HG03060 (cell line): Measurements from ENCODE around the gene IRF2BPL.
A peak's percentile ranks its signal among the peaks of the same experiment; 100 is the strongest.

Source experiments
- ATAC-seq: cut with Tn5 transposase; IDR thresholded peaks from one replicate; pipeline ENCODE4 v1.9.1; 2021; ENCODE audit warnings: low read depth, moderate number of reproducible peaks; ENCODE audit not compliant: unreplicated experiment

Gene IRF2BPL

DNA sequence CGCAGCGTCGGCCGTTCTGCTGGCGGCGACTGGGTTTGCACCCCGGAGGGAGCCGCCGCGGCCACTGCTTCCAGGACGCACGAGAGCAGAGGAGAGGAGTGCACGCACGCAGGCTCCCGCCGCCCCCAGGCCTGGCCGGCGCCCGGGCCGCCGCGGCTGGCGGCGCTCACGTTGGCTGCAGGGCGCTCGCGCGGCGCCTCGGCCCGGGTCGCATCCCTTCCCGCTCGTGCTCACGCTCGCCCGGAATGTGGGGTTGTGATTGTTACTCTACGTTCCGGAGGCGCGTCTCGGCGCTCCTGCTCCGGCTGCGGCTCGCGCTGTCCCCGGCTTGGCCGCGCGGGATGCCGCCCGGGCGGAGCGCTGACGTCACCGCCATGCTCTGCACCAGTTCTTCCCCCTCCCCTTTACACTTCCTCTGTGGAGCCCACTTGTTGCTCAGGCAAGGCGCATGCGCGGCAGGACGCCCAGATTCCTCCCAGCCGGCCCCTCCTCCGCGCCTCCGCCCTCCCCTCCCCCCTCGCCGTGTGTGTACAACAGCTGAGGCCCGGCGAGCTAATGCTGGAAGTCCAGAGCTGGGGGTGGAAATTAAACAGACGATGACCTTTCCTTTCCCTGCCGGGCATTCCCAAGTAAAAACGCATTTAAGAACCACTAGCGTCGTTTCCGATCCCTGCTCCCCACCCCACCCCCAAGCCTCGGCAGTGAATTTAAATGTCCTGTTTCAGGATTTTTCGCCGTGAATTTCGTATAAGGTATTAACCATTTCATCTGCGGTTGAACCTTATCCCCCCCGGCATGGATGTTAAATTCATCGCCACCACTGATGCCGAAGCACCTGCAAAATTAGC is at the start of gene IRF2BPL:
IRF2BPL (minus strand) TSS at position 325 of the 848 bp plus-strand sequence. CDS start 916 bp downstream, outside the sequence.
- peak; percentile 73 for ATAC-seq

DNA sequence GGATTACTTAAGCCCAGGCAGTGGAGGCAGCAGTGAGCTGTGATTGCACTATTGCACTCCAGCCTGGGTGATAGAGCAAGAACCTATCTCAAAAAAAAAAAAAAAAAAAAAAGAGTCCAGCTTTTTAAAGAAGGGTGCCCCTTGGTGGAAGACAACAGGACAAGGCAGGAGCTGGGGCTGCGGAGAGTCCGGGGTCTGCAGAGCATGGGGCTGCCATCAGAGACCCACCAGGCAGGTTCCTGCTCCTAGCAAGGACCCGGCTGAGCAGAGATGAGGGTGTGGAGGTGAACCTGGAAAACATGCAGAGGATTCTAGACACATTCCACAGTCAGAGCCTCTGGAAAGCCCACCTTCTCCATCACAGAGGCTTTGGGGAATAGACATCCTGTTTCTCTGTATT is 48.5 kb upstream of the IRF2BPL start:
- no peak for ATAC-seq

DNA sequence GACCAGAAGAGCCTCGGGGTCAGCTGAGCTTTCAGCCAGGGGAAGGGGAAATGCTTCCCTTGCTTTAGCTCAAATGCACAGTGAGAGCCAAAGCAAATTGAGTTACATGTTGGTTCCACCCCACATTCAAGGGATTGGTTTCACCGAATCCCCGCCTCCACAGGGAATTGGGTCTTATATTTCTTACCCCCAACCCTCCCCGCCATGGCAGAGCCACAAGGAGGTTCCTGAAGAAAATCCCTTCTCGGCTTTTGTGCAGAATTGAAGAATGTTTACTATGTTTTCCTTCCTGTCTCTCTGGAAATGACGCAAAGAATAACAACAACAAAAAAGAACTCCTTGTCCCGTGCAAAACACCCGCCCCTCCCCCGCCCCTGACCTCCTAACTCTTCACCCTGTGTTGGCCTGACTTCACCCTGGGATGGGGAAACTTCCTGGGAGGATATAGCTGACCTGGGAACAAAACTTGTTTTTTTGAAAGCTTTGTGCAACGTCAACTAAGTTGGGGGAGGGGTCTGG is 47.7 kb upstream of the IRF2BPL start:
- ATAC-seq, result no peak

DNA sequence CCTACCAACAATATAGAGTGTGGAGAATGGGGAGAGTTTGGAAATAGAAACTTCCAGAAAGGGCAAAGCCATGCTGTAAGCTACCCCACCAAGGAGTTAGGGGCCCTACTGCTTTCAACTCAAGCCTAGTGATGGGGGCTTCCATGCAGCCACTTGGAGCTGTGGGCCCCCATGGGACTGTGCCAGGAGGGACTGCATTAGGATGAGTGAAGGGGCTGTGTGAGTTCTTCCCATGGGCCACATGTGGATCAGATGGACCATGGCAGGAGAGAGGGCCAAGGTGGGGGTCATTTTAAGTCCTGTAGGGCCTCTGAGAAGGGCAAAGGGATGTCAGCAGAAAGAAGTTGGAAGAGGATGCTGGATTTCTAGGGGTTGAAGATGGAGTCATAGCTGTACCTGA is 46.5 kb upstream of the IRF2BPL start:
- no peak for ATAC-seq

DNA sequence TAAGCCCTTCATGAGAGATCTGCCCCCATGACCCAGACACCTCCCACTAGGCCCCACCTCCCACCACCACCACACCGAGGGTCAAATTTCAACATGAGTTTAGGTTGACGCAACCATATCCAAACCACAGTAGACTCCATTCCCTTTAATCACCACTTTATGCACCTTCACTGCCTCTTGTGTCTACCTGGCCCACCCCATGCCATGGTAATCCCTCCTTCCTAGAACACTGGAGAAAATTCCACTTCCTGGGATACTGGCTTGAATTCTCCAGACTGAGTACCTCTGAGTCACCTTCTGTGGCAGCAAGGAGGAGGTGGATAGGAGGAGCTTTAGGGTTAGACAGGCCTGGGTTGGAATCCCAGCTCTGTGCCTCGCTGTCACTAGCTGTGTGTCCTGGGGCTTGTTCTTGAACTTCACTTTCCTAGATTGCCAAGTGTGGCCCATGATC is 43.5 kb upstream of the IRF2BPL start:
- ATAC-seq, result no peak

DNA sequence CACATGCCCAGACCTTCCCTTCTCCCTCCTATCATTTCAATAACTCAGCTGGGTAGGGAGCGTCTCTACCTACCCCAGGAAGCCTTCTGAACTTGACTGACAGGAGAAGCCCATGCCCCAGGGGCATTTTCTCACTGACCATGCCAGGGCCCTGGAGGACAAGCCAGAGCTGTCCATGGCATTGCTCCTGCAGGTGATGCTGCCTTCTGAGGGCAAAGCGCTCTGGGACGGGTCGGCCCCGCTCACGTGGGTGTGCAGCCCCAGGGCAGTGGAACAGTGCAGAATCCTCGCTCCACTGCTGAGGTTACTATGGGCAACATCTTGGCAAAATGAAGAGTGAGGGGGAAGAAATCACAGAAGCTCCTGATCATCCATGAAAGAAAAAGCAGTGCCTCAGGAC is 41.0 kb upstream of the IRF2BPL start:
- no peak for ATAC-seq

DNA sequence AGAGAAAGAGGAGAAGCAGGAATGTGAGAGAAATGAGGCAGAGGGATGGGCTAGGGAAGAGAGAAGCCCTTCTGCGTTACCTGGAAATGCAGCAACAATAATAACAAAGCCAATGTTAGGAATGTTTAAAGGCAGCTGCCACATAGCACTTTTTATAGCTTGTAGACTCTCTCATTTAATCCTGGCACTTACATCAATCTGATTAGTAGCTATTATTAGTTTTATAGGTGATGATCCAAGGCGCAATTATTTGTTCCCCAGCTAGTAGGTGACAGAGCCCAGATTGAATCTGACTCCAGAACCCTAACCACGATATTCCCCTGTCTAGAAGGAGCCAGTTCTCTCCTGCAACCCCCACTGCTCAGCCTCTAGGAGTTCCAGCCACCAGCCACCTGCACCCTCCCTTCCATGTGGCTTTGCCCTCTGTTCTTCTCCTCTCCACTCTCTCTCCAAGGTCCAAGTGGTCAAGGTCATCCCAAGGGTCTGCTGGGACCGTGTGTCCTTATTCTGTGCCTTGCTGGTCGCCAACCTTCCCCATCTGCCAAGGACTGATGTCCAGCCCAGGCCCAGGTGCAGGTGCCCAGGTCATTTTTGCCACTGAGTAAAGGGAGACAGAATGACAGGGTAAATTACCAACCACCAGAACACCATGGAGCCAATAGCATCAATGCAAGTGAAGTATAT is 40.2 kb upstream of the IRF2BPL start:
- no peak for ATAC-seq

DNA sequence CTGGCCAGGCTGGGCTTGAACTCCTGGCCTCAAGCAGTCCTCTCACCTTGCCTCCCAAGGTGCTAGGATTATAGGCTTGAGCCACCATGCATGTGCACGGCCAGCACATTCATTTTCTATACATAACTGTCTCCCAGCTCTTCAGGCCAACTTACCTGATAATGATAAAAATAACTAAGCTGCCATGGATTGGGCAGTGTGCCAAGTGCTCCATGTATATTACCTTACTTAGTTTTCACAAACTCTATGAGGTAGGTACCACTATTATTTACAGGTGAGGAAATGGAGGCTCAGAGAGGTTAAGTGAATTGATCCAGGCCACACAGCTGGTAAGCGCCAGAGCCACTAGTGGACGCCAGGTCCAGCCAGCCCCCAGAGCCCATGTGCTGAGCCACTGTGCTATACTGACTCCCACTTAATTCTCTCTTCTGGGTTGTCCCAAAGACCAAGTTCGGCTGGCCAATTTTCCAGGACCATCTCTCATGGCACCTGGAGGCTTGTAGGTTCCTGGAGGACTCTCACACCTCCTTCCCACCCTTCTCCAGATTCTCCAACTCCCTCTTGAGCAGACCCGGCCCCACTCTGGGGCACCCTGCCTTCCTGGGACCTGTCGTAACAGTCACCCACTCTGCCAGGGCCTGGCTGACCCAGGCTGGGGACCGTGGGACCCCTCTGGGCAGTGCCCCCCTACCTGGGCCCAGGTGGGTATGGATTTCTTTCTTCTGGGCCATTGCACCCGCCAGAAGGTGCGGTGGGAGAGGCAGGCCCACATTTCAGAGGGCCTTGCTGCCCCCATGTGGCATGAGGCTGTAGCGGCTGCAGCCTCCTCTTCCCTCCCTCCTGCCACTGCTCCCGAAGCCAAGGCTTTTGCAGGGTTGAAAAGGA is 39.4 kb upstream of the IRF2BPL start:
- no peak for ATAC-seq

DNA sequence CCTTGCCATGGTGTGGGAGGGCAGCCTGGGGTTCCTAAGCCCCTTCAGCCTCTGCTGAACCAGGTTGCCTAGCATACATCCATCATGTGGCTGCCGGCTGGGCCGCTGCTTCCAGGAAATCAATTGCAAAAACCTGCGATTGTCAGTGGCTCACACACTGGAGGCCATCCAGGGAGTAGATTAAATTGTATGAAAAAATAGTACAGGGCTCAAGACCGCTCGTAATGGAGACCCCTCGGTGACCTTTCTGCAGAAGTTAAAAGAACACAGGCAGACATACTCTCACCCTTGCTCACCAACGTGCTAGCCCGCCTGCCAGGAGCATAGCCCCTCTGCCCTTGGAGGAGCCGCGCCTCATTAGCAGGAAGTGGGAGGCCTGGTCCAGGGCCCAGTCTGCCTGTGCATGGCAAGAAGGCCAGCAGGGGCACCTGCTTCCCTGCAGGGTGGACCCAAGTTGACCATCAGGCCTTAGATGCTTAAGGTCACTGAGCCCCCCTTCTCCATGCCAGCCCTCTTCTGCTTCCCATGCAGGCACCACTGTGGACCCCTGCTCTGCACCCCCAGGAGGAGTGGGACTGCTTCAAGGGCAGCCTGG is 38.2 kb upstream of the IRF2BPL start:
- ATAC-seq, result no peak

DNA sequence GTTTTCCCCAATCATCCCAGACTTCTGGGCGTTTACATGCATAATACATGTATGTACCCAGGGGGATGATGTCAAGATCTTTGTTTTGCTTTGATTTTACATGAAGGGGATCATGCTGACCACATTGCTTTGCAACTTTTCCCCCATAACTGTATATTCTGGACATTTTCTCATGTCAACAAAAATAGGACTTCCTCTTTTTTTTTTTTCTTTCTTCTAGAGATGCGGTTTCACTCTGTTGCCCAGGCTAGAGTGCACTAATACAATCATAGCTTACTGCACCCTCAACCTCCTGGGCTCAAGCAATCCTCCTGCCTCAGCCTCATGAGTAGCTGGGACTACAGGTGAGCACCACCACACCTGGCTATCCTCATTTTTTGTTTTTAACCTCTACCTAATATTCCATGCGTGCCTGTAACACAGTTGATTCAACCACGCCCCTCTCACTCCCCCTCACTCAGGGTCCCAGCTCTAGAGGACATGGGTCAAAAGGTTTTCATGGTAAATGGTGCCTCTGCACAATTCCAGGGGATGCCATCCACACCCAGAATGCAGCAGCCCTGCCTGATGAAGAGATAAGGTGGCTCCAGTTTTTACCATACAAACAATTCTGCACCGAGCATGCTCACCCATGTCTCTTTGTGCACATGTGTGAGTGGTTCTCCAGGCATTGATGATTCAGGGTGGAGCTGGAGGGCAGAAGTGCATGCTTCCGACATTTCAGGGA is 37.5 kb upstream of the IRF2BPL start:
- ATAC-seq, result no peak

DNA sequence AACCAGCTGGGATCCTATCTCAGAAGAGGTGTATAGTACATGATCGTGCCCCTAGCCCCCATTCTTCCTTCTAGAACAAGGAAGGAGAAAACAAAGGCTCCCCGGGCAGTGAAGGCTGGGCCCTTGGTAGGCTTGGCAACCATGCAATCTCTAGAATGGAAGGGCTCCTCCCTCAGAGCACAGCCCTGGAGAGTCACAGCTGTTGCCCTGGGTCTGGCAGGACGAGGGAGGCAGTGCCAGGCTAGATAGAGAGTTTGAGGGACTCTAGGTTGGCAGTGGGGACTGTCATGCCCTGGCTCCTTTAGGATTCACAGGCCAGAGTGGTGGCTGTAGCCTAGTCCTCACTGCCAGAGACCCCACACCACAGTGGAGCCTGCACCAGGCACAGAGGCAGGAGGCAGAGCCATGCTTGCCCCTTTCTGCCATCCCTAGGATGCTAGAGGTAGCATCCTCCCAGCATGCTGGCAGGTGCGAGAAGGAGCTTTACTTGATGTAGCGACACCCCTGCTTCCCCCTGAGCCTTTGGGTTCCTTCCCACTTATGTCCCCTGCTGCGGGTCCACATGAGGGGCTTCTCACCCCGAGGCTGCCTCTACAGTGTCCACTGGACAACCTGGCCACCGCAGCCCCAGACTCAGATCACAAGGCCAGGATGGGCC is 36.1 kb upstream of the IRF2BPL start:
- no peak for ATAC-seq

DNA sequence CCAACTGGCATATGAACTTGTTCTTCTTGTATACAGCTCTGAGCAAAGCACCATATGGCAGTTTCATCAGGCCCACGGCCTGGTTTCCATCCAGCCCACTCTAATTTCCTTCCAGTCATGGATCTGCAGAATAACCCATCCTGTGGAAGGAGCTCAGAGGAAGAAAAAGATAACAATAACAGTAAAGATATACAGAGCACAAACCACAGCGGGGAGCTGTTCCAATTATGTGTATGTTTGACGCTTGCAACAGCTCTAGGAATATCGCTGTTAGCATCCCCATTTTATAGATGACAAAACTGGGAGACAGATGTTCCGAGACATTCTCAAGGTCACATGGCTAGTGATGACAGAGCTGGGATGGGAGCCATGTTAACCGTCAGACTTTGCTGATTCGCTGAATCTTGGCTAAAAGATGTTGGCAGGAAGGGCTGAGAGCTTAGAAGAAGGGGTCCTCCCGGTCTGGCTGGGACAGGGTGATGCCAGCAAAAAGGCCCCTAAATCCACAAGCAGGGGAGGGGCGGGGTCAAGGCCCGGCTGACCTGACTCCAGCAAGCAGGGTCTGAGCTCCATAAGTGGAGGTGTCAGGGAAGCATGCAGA is 35.2 kb upstream of the IRF2BPL start:
- no peak for ATAC-seq

DNA sequence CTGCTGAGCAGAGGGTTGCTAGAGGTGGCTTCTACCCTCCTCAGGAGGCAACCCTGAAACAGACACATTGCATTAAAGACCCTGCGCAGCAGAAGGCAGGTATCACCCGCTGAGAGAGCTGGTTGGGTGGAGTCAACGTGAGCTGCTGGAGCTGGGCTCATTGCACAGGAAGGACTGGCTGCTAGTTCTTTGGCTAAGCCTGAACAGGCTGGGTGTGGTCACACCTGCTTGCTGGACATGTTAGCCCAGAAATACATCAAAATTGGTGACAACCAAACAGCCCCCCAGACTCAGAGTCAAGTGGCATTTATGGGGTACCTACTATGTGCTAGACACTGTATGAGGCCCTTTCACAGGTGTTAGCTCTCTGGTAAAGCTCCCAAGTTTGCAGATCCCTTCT is 33.8 kb upstream of the IRF2BPL start:
- ATAC-seq, result no peak

DNA sequence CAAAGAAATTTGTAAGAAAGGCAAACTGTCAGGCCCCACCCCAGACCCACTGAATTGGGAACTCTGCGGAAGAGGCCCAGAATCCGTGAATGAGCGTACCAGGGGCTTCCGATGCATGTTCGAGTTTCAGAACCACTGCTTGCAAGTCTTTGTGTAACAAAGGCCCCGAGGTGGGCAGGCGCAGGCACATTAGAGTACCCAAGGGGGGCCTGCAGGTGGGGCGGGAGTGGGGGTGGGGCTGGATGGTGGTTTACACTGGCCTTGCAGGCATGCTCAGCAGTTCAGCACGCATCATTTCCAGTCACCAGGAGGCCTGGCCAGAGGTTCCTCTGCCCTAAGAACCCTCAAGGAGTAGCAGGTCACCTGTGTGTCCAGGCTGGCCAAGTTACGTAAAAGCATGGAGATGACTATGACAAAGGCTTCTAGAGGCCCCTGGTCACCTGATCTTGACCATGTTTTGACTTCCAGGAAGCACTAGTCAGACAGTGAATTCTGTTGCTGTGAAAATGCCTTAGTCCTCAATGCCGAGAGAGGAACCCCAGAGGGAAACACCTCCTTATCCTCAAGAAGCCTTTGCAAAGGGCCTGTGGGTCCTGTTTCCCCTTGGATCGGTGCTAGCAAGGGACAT is 33.2 kb upstream of the IRF2BPL start:
- no peak for ATAC-seq

DNA sequence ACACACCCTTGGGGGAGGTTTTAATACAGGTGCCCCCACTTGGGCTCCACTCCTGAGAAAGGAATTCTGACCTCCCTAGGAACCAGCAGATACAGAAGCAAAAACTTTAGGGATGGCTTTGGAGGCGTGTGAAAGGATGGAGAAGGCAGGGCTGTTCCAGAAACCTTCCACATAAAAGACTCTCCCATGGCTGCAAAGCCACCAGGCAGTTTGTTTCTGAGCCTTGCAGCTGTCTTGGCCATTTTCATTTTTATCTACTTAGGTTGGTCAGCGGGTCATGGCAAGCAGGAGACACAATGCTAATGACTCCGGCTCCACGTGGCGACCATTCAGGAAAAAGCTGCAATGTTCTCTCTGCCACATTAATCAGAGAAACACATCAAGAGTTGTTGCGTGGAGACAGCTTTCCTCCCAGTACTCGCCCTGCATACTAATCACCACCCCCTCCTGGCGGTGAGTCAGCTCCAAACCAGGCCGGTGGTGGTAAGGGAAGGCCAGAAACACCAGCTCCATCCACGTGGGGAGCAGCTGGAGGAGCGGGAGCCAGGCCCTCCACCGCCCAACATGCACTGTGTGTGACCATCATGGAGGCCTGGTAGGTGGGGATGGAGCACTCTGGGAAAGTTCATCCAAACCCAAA is 30.9 kb upstream of the IRF2BPL start:
- ATAC-seq, result no peak

DNA sequence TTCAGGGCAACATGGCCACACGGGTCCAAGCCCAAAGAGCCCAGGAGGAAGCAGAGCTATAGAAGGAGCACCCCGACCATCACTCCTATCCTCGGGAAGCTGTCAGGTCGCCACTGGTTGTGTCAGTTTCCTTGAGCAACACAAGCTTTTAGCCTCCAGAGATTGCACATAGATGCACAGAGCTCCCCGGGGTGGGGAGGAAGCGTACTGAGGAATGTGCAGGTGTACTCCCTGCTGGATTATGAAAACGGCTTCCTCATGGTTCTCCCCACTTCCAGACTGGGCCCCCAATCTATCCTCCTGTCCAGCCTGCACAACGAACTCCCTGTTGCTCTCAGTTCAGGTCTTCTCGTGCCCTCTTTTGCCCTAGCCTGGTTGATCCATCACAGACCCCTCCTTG is 30.3 kb upstream of the IRF2BPL start:
- no peak for ATAC-seq

DNA sequence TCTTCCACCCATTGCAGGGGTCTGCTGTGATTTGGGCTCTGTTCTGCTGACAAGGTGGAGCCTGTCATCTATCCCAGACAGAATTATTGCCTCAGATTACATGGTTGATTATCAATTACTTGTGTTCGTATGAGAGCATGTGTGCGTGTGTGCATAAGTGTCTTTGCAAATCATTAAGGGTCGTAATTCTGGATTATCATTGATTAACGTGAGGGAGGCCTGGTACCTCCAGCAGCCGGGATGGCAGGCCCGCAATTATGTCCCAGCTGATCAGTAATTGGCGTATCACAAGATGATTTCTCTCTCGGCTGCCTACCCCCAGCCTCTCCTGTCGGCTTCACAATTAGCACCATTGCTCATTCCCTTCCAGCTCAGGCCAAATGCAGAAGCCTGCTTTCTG is 29.6 kb upstream of the IRF2BPL start:
- ATAC-seq, result no peak

DNA sequence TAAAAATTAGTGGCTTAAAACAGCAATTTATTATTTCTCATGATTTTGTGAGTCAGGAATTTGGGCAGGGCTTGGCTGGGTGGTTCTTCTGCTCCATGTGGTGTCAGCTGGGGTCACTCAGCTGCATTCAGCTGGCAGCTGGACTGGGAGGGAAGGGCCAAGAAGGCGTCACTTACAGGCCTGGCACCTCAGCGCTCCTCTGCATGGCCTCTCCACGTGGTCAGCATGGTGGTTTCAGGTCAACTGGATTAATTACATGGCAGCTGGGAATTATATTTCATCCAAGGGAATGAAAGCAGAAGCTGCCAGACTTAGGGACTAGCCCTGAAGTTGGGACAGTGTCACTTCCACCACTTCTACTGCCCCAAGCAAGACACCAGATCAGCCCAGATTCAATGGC is 27.5 kb upstream of the IRF2BPL start:
- no peak for ATAC-seq
